Measurements from ENCODE around the gene VAMP2. TPM values are rescaled to one million over a fixed set of nuclear protein-coding genes. Genes with fewer than 3 reads are reported as not detected.

Gene VAMP2
- total and polyA plus RNA-seq, 2 donors (not counting 1 experiment from before 2014, with no cell fraction given), result 162 to 209 TPM

- H3K9me3 ChIP-seq (ENCODE audit: control extremely low read depth in 1 of 3, control insufficient read depth in 2 of 3, insufficient read depth in 1 of 3, low read length in 2 of 3), result no peaks in the 10 kb centered on the region
- peak; percentile 47 for ATAC-seq (ENCODE audit: low read depth)
- H3K79me2 ChIP-seq (ENCODE audit: control insufficient read depth, insufficient read depth, low read length), result peaks cover 5% of the 10 kb centered on the region
- intact Hi-C loops (cut with micrococcal nuclease), result no loop called here
- peaks cover 24 to 38% of the 10 kb centered on the region in 2 donors for H3K4me1 ChIP-seq (ENCODE audit: control insufficient read depth in 2 of 2, insufficient read depth in 2 of 2, low read length in 2 of 2)
- H3K9ac ChIP-seq (ENCODE audit: low read length), result peak within 1 kb of the TSS; percentile 83
- peak within 1 kb of the TSS; percentile 43 to 77 for H3K27ac ChIP-seq (ENCODE audit: low read length in 2 of 2)
- Mint-ChIP-seq H3K27me3 (no peaks in the 10 kb centered on the region), H3K27ac (peak within 1 kb of the TSS; percentile 96), H3K4me1 (peaks cover 46% of the 10 kb centered on the region), H3K4me3 (peak within 1 kb of the TSS; percentile 94), H3K9me3 (ENCODE audit: insufficient read depth) (no peaks in the 10 kb centered on the region)
- H3K4me2 ChIP-seq (replicated peaks; ENCODE audit: low read depth, low read length, poor library complexity, severe bottlenecking), result peak within 1 kb of the TSS; percentile 97
- ChIA-PET POLR2A (interaction anchor here (0.6 to 2.0 kb wide), 6 partner anchors 10 to 63 kb away, joined by 3 to 9 read pairs (median 4); partner anchors contain the start of gene BORCS6), CTCF (interaction anchor here (1.0 to 1.9 kb wide), 7 partner anchors 10 to 68 kb away, joined by 3 to 7 read pairs (median 4); no protein-coding TSS in a partner anchor)
- peak within 1 kb of the TSS; percentile 99 for H2AFZ ChIP-seq (ENCODE audit: insufficient read depth, low read depth, low read length, poor library complexity, severe bottlenecking)
- WGBS (ENCODE audit: insufficient coverage), result 2% methylated on average over 56 of the region's 56 CpGs
- no peaks in the 10 kb centered on the region for H4K20me1 ChIP-seq (ENCODE audit: control insufficient read depth, insufficient read depth, low read length, poor library complexity, severe bottlenecking)
- TF ChIP-seq CTCF (IDR thresholded peaks at IDR 0.05) (no peak), EZH2 (IDR thresholded peaks at IDR 0.05; ENCODE audit: borderline replicate concordance, insufficient read depth, low read depth, low read length, poor library complexity, severe bottlenecking) (no peak)
- no peaks in the 10 kb centered on the region for H3K36me3 ChIP-seq (replicated peaks in 1 of 2; ENCODE audit: control extremely low read depth in 1 of 2, control insufficient read depth in 1 of 2, extremely low read depth in 1 of 2, insufficient read depth in 2 of 2, low read length in 1 of 2)
- peak; percentile 91 for DNase-seq
- H3K4me3 ChIP-seq (ENCODE audit: control extremely low read depth in 1 of 5, extremely low read depth in 1 of 5, insufficient read depth in 1 of 5, low read depth in 2 of 5, low read length in 4 of 5), result peak within 1 kb of the TSS; percentile 48 to 87 (median 72)
- no peaks in the 10 kb centered on the region for H3K27me3 ChIP-seq (replicated peaks in 1 of 4; ENCODE audit: control extremely low read depth in 1 of 4, control insufficient read depth in 3 of 4, insufficient read depth in 4 of 4, low read length in 3 of 4)
Observed at GRCh38 chr17:8176197-8176940, 13.6 kb upstream of the VAMP2 start, which contains the start of gene TMEM107. TSS of gene TMEM107 (minus strand) at chr17:8176380. CDS start at chr17:8176286, 94 bp downstream.

- Histone ChIP-seq H3K9ac (ENCODE audit: low read length) (peak overlapping the region; percentile 83), H3K27ac (ENCODE audit: low read length in 2 of 2) (peak overlapping the region; percentile 43 to 77), H3K36me3 (replicated peaks in 1 of 2; ENCODE audit: control extremely low read depth in 1 of 2, control insufficient read depth in 1 of 2, extremely low read depth in 1 of 2, insufficient read depth in 2 of 2, low read length in 1 of 2) (no peaks in the 10 kb centered on the region), H3K79me2 (ENCODE audit: control insufficient read depth, insufficient read depth, low read length) (peaks cover 5% of the 10 kb centered on the region), H3K4me2 (replicated peaks; ENCODE audit: low read depth, low read length, poor library complexity, severe bottlenecking) (peak overlapping the region; percentile 97), H3K4me3 (ENCODE audit: control extremely low read depth in 1 of 5, extremely low read depth in 1 of 5, insufficient read depth in 1 of 5, low read depth in 2 of 5, low read length in 4 of 5) (peak overlapping the region; percentile 48 to 87 (median 72)), H3K4me1 (ENCODE audit: control insufficient read depth in 2 of 2, insufficient read depth in 2 of 2, low read length in 2 of 2) (peaks cover 24 to 38% of the 10 kb centered on the region in 2 donors), H3K27me3 (replicated peaks in 1 of 4; ENCODE audit: control extremely low read depth in 1 of 4, control insufficient read depth in 3 of 4, insufficient read depth in 4 of 4, low read length in 3 of 4) (no peaks in the 10 kb centered on the region), H4K20me1 (ENCODE audit: control insufficient read depth, insufficient read depth, low read length, poor library complexity, severe bottlenecking) (no peaks in the 10 kb centered on the region), H2AFZ (ENCODE audit: insufficient read depth, low read depth, low read length, poor library complexity, severe bottlenecking) (peak overlapping the region; percentile 99), H3K9me3 (ENCODE audit: control extremely low read depth in 1 of 3, control insufficient read depth in 2 of 3, insufficient read depth in 1 of 3, low read length in 2 of 3) (no peaks in the 10 kb centered on the region)
- TF ChIP-seq EZH2 (IDR thresholded peaks at IDR 0.05; ENCODE audit: borderline replicate concordance, insufficient read depth, low read depth, low read length, poor library complexity, severe bottlenecking), result no peak
- no peak for TF ChIP-seq CTCF (IDR thresholded peaks at IDR 0.05)
- Mint-ChIP-seq H3K4me3 (peak overlapping the region; percentile 94), H3K4me1 (peaks cover 46% of the 10 kb centered on the region), H3K27ac (peak overlapping the region; percentile 96), H3K27me3 (no peaks in the 10 kb centered on the region), H3K9me3 (ENCODE audit: insufficient read depth) (no peaks in the 10 kb centered on the region)
- DNase-seq, result no peak
- 14% methylated on average over 9 of the region's 11 CpGs for WGBS (ENCODE audit: insufficient coverage)
- intact Hi-C loops (cut with micrococcal nuclease), result no loop called here
- ChIA-PET CTCF (interaction anchor here (1.0 to 1.9 kb wide), 5 partner anchors 12 to 68 kb away, joined by 3 to 7 read pairs (median 4); no protein-coding TSS in a partner anchor), POLR2A (interaction anchor here (1.0 to 2.0 kb wide), 3 partner anchors 14 to 20 kb away, joined by 3 to 9 read pairs (median 3); partner anchors contain the start of gene BORCS6)
- ATAC-seq (ENCODE audit: low read depth), result no peak
Observed at GRCh38 chr17:8175795-8176196, 13.0 kb upstream of the VAMP2 start.

Measured in B cell (primary cell).